ENCODE results near the gene SHB. TPM values are rescaled to one million over a fixed set of nuclear protein-coding genes. Genes with fewer than 3 reads are reported as not detected.

The SHB gene
- total and polyA plus RNA-seq, 2 donors (not counting 3 experiments of a cell fraction or from before 2014, with no cell fraction given), result 13.4 to 24.9 TPM

- H3K4me3 ChIP-seq (replicated peaks in 1 of 3; ENCODE audit: insufficient read depth in 1 of 3, low read depth in 1 of 3, low read length in 3 of 3), result no peak overlapping the region
- no peaks in the 10 kb centered on the region for H4K20me1 ChIP-seq (replicated peaks; ENCODE audit: control insufficient read depth, extremely low read depth, insufficient read depth, low read length)
- peaks cover 30% of the 10 kb centered on the region for H3K4me1 ChIP-seq (ENCODE audit: control insufficient read depth, extremely low read depth, insufficient read depth, low read length)
- CTCF ChIA-PET, result interaction anchor here (0.9 to 3.3 kb wide), 12 partner anchors 10 to 135 kb away, joined by 3 to 12 read pairs (median 5); partner anchors contain the start of gene SHB
- peak overlapping the region; percentile 83 for H3K4me2 ChIP-seq (ENCODE audit: insufficient read depth, low read length)
- H3K9me3 ChIP-seq (replicated peaks; ENCODE audit: control insufficient read depth, insufficient read depth, low read length), result no peaks in the 10 kb centered on the region
- FAIRE-seq (no peak), DNase-seq (ENCODE audit: low read depth, low spot score) (no peak)
- POLR2A ChIA-PET, result interaction anchor here (1.0 to 1.7 kb wide), 4 partner anchors 9 to 22 kb away, joined by 3 to 8 read pairs (median 4); no protein-coding TSS in a partner anchor
- TF ChIP-seq JUN (IDR thresholded peaks at IDR 0.05; ENCODE audit: borderline replicate concordance, insufficient read depth, insufficient read length, low read depth) (no peak), FOS (IDR thresholded peaks at IDR 0.05; ENCODE audit: borderline replicate concordance, insufficient read depth, low read length) (no peak), POLR2AphosphoS5 (IDR thresholded peaks at IDR 0.05; ENCODE audit: insufficient read depth, low read depth, low read length) (no peak), EZH2 (IDR thresholded peaks at IDR 0.05; ENCODE audit: borderline replicate concordance, low read depth, low read length, severe bottlenecking) (no peak), GATA2 (IDR thresholded peaks at IDR 0.05; ENCODE audit: insufficient read depth, insufficient read length, low read depth, low read length) (no peak), MYC (IDR thresholded peaks at IDR 0.05; ENCODE audit: low read depth, low read length) (no peak), CTCF (IDR thresholded peaks at IDR 0.05; ENCODE audit: extremely low read depth in 1 of 2, insufficient read depth in 1 of 2, low read depth in 1 of 2, low read length in 2 of 2) (no peak), POLR2A (IDR thresholded peaks at IDR 0.05; ENCODE audit: low read depth, low read length) (no peak)
- TF ChIP-seq, protein P1, sequence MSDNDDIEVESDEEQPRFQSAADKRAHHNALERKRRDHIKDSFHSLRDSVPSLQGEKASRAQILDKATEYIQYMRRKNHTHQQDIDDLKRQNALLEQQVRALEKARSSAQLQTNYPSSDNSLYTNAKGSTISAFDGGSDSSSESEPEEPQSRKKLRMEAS (IDR thresholded peaks at IDR 0.05; ENCODE audit: insufficient read depth, insufficient read length), result no peak
- peaks cover 53% of the 10 kb centered on the region for H3K79me2 ChIP-seq (ENCODE audit: control insufficient read depth, insufficient read depth, low read length)
- H3K9me1 ChIP-seq (replicated peaks; ENCODE audit: control insufficient read depth, extremely low read depth, insufficient read depth, low read length), result no peaks in the 10 kb centered on the region
- H3K27ac ChIP-seq (ENCODE audit: insufficient read depth, low read depth, low read length), result peak overlapping the region; percentile 96
- intact Hi-C loops (cut with micrococcal nuclease) (no loop called here), dilution Hi-C loops (cut with MboI; ENCODE audit: extremely low pct_ligation_motif_present, low sequenced_read_pairs) (no loop called here)
- H3K9ac ChIP-seq (replicated peaks; ENCODE audit: extremely low read depth, insufficient read depth, low read length), result peak overlapping the region; percentile 29
- no peaks in the 10 kb centered on the region for H3K36me3 ChIP-seq (ENCODE audit: control insufficient read depth in 2 of 2, extremely low read depth in 1 of 2, insufficient read depth in 2 of 2, low read length in 2 of 2)
- no TSS peak for BruUV-seq (replicated peaks)
- H3K27me3 ChIP-seq (ENCODE audit: control insufficient read depth in 2 of 2, insufficient read depth in 2 of 2, low read length in 2 of 2), result no peaks in the 10 kb centered on the region
- H2AFZ ChIP-seq (ENCODE audit: low read depth, low read length), result no peak overlapping the region
Measured at GRCh38 chr9:38048316-38048969, 20.6 kb downstream of the SHB start.

Data from endothelial cell of umbilical vein (primary cell).